Left renal pelvis (tissue), 4 donors: ENCODE data around the gene GPC5. TPM values are rescaled to one million over a fixed set of nuclear protein-coding genes. Genes with fewer than 3 reads are reported as not detected.
A peak's percentile ranks its signal among the peaks of the same experiment; 100 is the strongest.

ENCODE experiments used
- DNase-seq, 4 donors: peaks; one replicate each; pipeline ENCODE4 v3.0.0-alpha.2; 2013; ENCODE audit warnings: low read depth in 4 of 4, low spot score in 3 of 4
- polyA plus RNA-seq, 4 donors: library from polyadenylated mRNA; unstranded; fragments of 120-200 nt; gene quantifications; one replicate each; pipeline ENCODE4 v1.2.1, GENCODE V29; 2013; ENCODE audit not compliant: insufficient read length in 4 of 4

The GPC5 gene
- polyA plus RNA-seq, 4 donors: 1.8 to 5.2 (median 3.4) TPM

DNA sequence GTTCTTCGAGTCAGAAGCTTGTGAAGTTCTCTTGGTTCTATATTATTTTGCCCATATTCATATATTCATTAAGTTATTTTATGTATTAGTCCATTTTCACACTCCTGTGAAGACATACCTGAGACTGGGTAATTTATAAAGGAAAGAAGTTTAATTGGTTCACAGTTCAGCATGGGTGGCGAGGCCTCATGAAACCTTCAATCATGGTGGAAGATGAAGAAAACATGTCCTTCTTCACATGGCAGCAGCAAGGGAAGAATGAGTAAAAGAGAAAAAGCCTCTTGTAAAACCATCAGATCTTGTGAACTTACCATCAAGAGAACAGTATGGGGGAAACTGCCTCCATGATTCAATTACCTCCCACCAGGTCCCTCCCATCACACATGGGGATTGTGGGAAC, 182.3 kb downstream of the GPC5 start:
- no peak for DNase-seq

DNA sequence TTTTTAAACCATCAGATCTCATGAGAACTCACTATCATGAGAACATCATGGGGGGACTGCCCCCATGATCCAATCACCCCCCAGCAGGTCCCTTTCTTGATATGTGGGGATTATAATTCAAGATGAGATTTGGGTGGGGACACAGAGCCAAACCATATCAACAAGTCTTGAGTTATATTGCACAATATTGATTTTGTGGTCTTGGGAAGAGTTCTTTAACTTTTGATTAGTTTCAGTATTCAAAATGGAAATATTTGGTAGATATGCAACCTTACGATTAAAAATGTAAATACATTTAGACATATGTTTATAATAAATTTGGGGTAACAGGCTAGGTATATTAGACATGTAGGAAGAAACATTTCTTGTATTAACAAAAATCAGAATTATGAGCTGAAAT, 188.2 kb downstream of the GPC5 start:
- DNase-seq: no peak

DNA sequence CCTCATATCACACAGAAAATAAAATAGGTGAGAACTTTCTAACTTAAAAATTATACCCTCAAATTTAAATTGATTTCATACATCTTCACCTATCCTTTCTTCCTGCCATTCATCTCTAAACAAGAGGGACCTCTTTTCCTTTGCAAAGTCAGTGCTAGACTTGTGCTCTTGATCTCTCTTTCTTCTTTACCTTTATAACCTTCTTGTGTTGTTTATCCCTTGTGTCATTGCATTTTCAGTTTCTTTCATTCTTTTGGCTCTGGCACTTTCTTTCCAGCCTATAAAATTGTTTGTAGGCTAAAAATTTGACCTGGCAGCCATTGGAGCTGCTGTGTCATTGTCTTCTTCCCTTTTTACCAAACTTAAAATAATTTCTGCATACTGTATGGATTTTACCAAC, 190.1 kb downstream of the GPC5 start:
- no peak for DNase-seq

DNA sequence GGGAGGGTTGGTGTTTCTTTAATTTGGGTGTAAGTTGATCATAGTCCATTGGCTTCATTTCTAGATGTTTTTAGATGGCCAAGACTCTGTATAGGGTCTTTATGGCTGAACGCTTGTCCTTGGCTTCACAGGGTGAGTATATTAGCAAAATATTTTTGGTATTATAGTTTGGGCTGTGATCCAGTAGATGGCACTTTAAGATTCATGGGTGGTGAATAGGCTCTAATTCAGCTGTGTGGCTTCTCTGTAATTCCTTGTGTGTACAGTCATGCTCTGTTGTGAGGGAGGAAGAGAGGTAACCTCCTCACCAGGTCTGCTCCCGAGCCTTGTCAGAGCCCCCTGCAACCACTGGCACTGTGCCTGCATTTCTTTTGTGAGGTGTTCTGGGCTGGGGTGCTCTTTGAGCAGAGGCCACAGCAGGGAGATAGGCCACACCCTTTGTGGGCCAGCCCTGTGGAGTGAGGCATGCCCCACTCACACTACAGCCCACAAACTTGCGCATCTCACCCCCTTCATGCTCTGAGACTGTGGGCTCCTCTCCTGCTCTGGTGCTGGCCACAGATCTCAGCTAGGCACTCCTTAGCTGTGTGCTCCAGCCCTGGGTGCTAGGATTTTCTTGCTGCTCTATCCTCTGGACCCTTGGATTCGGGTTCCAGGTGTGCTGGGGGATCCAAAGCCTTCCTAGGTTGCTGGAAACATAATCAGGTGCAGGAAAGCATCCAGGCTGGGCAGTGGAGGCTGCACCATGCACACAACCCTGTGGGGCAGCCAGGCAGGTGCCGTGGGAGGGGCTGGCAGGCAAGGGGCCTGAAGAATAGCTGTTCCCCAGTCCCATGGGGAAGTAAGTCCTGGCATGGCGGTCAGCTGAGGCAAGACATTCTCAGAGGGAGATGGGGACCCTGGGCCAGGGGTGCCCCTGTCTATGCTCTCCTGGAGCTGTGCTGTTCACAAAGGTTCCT, 193.9 kb downstream of the GPC5 start:
- DNase-seq: no peak

DNA sequence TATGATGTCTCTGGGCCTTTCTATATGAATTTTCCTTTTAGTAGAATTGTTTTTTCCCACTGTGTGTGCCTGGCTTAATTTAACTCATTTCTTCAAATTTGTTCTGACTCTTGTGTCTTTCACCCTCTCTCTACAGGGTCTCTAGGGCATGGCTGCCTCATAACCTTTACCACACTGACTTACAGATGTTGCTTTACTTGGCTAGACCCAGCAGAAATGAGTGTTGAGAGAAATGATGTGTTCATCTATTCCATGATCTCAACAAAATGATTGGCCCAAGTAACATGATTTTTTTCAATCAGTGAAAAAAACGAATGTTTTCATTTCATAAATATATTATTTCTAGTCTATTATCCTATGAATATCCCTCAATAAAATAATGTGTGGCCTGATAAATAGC, 195.0 kb downstream of the GPC5 start:
- DNase-seq: no peak

DNA sequence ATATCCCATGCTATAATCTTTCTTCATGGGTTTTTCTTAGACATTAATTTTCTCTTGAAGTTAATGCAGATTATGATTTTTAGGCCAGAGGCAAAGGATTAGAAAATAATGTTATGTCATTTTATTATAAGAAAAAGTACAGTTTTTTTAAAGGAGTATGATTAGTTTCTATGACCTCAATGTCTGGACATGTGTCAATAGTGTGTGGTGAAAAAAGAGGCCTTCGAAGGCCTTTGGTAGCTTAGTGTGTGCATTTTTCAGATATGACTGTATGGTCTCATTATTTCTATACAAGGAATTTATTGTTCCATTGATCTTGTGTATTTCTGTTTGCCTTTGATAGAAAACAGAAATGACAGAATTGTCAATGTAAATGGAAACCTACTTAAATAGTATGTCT, 195.6 kb downstream of the GPC5 start:
- DNase-seq: no peak

DNA sequence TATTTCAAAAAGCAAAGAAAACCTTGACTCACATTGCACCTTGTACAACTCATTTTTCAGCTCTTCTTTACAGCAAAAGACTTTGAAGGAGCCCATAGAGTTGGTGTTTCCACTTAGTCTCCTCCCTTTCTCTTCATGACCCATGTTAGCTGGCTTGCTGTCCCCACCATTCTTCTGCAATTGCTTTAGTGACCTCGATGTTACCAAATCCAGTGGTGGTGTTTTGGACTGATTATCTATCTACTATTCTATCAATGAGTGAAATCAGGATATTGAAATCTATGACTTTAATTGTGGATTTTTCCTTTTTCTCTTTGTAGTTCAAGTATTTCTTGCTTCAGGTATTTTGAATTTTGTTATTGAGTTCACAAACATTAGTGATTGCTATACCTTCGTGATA, 197.3 kb downstream of the GPC5 start:
- DNase-seq: no peak

DNA sequence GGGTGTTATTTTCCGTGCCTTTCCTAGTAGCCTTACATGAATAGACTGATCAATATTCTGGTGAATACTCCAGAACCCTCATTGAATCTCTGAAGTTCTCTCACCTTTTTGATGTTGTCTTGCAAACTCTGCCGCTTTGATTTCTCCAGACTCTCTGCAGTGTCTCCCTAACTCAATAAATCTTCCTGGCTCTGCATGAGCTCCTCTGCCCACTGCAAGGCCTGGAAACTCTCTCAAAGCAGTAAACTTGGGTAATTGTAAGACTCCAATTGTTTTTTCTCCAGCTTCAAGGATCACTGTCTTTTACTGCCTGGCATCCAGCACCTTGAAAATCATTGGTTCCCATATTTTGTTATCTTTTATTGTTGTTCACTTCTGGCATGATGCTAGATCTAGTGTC, 198.4 kb downstream of the GPC5 start:
- peak in 2 of 4 donors; percentile 10 to 37 for DNase-seq

DNA sequence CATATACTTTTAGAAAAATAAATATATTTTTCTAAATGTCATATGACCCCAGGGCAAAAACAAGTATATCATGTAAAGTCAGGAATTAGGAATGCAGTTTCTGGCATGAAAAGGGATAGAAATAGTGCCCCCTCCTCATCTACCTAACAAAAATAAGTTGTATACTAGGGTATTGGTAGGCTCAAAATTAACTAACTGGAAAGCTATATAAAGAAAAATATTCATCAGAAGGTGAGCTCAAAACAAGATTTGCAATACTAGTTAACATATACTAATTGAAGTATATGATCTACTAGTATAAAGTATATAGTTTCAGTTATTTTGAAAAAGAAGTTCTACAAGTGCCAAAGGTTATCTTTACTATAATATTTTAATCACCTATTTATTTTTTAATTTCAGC, 200.2 kb downstream of the GPC5 start:
- no peak for DNase-seq

DNA sequence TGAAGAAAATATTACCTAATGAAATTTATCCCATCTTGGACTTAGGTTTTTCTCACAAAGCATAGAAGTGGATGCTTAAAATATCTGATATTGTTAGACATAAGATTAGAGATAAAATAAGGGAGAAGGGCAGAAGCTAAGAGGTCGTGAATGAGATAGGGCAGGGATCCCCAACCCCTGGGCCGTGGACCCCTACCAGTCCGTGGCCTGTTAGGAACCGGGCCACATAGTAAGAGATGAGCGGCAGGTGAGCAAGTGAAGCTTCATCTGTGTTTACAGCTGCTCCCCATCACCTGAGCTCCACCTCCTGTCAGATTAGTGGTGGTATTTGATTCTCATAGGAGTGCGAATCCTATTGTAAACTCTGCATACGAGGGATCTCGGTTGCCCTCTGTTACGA, 202.9 kb downstream of the GPC5 start:
- DNase-seq: no peak

DNA sequence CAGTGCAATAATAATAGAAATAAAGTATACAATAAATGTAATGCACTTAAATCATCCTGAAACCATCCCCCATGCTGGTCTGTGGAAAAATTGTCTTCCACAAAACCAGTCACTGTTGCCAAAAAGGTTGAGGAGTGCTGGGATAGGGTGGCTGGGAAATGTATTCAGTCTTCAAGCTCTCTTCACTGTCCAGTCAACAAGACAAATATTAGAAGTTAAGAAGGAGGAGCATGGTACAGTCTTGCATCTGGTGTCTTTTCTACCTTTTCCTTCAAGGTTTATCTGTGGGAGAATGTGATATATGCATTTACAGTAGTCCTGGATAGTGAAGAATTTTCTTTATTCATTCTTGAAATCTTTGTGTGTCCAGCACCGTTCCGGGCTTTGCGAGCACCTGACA, 203.4 kb downstream of the GPC5 start:
- DNase-seq: no peak

DNA sequence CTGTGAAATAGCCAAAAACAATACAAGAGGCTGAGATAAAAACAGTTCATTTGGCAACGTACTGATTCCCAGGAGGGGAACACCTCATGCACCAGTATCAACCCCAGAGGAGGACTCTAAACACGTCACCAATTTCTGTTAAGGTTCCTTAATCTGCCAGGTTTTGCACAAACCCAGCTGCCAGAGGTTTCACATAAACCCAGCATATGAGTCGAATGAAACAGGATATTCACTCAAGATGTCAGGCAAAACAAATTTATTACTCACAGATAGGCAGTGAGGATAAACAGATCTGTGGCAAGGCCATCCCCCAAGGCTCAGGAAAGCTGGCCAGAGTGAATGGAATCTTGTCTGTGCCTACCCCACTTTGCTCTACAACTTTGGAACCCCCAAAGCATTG, 210.9 kb downstream of the GPC5 start:
- DNase-seq: peak in 3 of 4 donors; percentile 8 to 35 (median 14)

DNA sequence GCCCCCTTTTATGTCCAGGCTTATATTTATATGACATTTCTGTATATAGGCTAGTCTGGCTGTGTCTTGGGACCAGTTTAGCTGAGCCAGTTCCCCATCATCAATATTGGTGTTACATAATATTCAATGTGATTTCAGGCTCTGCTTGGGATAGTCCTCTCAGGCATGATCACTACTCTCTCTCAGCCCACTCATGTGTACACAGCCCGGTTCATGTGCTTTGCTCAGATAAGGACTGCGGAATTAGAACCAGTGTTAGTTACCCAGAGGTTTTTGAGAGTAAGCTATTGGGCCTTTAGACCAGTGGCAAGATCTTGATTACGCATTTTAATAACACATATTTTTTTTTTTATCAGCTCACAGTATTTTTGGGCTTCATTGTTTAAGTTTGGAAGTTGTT, 219.9 kb downstream of the GPC5 start:
- DNase-seq: no peak

DNA sequence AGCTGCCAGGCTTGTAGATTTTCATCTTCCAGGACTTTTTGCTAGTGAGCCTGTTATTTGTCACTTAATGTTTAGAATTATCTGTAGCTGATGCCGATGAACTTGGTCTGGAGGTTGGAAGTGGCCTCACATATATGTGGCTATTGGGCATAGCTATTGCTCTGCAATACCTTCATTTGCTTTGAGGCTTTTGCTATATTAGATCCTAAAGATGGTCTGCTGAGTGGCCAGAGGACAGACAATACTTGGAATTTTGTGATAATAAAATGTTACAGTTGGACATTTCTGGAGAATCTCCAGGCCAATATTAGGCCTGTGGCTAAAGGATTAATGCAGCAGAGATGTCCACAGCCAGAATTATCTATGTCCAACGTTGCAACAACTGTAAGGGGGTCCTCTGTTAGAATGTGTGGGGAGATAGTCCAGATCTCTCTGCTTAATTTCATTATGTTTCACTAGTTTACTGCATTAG, 222.3 kb downstream of the GPC5 start:
- DNase-seq: no peak

DNA sequence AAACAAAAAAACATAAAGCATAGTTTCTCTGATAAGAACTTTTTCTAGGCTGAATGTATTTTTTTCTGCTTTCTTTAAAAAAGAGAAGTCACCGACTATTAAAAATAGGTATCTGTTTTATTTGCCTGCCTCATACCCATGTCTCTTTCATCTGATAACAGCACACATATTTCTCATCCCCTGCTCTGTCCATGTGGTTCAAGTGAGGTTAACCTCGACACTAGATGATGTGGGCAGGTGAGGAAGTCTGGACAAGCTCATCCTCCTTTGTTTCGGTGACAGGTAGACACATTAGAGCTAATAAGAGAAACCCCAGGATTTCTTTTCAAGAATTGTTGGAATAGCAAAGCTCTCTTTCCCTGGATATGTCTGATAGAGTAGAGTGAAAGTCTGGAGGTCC, 222.7 kb downstream of the GPC5 start:
- no peak for DNase-seq

DNA sequence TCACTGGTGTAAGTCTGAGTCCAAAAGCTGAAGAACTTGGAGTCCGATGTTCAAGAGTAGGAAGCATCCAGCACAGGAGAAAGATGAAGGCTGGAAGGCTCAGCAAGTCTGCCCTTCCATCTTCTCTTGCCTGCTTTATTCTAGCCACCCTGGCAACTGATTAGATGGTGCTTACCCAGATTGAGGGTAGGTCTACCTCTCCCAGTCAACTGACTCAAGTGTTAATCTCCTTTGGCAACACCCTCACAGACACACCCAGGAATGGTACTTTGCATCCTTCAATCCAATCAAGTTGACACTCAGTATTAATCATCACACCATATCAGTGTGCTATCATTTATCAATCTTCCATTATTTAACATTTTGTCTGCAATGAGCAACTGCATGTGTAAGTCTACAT, 223.5 kb downstream of the GPC5 start:
- no peak for DNase-seq

DNA sequence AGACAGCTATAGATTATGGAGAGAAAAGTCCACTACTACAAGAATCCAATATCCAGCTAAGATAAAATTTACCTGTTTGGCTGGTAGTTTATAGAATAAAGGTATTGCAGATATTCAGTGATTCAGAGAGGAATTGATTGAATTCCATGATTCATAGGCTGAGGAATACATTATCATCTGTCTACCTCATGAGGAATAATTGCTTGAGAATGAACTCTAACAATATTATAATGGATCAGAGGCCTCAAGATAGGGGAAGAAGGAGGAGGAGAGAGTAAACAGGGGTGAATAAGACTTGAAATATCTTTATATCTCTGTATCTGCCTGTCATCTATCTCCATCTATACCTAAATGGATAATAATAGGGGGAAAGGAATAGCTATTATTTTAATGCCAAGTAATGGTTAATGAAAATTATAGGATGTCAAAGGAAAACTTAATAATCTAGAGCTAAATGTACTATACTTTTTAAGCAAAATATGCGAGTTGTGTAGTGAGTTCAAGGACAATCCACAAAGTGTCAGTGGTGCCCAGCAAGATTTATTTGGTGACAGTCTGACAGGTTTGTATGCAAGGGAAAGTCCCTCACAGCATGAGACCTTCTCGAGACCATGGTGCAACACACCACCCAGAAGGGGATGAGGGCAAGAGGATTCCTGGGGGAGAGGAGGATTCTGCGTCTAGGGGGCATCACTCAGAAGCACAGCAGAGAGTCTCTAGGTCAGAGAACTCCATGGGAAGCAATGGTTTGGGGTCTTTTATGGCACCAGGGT, 224.5 kb downstream of the GPC5 start:
- DNase-seq: no peak

DNA sequence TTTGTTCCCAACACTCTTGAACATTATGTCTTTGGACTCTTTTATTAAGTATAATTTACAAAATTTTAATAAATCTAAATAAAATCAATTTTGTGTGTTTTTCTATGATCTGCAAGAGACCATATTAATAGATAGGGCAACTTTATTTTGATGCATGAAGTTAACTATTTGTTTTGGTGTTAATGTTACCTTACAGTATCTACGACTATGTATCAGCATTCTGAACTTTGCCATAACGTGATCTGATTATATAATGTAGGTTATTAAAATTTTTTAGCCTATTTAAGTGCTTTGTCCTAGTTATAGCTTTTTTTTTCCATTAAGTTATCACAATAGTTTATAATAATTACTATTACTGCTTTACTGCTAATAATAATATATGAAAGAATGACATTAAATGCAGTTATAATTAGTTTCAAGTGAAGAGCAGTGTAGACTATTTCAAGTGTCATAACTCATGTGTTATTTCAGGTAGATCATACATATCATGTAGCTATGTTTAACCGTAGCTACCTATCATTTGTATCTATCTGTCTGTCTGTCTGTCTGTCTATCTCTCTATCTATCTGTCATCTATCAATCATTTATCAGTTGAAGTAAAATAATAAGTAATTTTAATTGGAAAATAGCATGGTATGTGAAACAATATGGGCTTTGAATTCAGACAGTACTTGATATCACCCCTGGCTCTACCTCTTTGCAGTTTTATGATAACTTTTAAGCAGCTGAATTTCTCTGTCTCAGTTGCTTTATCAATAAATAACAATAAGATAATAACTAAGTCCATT, 229.7 kb downstream of the GPC5 start:
- no peak for DNase-seq

DNA sequence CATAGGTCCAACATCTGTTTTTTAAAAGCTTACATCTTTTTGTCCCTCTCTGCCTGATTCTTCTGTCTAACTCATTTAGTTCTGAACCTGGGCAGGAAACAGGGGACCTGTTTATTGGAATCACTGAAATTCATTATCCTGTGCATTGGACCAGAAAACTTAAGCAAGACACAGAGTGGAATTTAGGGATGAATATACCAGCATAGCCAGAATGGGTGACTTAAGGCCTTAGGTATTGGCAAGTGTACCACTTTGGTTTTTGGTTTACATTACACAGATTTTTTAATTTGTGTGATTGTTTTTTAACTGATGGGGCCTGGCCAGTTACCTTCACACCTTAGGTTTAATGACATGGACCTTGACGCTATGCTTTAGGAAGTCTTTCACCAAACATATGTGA, 232.5 kb downstream of the GPC5 start:
- no peak for DNase-seq

DNA sequence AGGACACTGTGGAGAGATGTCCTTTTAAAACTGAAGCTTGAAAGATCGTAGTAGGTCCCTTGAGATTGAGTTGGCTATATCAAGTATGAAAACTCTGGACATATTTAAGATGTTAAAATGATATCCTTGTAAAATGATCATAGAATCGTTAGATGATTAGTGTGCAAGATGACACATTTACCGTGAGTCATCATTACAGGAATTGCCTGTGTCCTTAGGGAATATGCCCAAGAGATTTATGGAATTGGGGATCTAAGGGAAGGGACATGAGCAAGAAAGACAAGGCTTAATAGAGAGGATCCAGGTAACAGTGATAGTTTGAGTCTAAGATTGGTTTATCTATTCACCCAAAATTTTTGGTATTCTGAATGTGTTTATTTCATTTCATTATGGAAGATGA, 233.7 kb downstream of the GPC5 start:
- DNase-seq: no peak

DNA sequence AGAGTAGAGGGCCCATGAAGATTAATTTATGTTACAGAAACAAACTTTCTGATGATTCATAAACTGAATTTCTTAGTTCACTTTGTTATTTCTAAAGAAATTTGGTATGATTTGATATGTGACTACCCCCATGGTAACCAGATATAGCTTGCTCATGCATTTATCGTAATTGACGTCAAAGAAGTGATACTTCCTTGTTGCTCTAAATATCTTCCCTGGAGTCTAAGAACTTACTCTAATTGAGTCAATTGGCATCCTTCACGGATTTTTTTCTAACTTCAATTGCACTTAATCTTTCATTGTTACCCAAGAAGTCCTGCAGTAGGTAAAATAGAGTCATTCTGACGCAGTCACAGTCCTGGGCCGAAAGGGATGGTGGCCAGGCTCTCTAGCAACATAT, 240.9 kb downstream of the GPC5 start:
- DNase-seq: no peak
